Brain microvascular endothelial cell (primary cell): ENCODE measurements around the gene RALGPS1.
A peak's percentile ranks its signal among the peaks of the same experiment; 100 is the strongest.

Experiments
- DNase-seq: peaks from one replicate; pipeline ENCODE4 v3.0.0-alpha.2; 2020
- H3K27ac ChIP-seq: fragments of 250-450 bp; sonication (Bioruptor Pico); 2 replicates; pipeline ENCODE4 v1.5.1; 2020; ENCODE audit warnings: mild to moderate bottlenecking, moderate library complexity
- H3K27me3 ChIP-seq: fragments of 250-450 bp; sonication (Bioruptor Pico); replicated peaks from 2 replicates; pipeline ENCODE4 v1.5.1; 2020; ENCODE audit warnings: mild to moderate bottlenecking
- H3K36me3 ChIP-seq: fragments of 250-450 bp; sonication (Bioruptor Pico); replicated peaks from 2 replicates; pipeline ENCODE4 v1.5.1; 2020; ENCODE audit warnings: mild to moderate bottlenecking
- H3K4me3 ChIP-seq: 2 replicates; pipeline ENCODE4 v1.5.1; 2011; ENCODE audit warnings: low read depth, mild to moderate bottlenecking, control low read depth, low read length, moderate library complexity
- CTCF ChIP-seq: IDR thresholded peaks from 2 replicates; pipeline ENCODE4 v1.5.1; 2011; ENCODE audit warnings: low read depth, mild to moderate bottlenecking, moderate library complexity, low read length, control low read depth, inconsistent platforms; ENCODE audit errors: missing control alignments
- in situ Hi-C: cut with HindIII; loops from 2 replicates; pipeline ENCODE4 v1.10.0; 2017; ENCODE audit warnings: low sequenced_read_pairs, low pct_ligation_motif_present

The RALGPS1 gene

DNA sequence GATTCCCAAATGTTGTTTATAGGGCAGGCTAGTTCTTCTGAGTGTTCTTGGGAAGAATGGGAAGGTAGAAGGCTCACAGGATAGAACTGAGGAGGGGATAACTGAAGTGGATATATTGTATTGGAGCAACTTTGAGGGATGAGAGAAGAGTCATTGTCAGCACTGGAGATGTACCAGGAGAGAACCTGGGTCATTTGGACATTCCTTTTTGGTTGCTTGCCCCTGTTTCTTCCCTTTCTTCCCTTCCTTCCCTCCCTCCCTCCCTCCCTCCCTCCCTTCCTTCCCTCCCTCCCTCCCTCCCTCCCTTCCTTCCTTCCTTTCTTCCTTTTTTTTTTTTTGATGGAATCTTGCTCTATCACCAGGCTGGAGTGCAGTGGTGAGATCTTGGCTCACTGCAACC lies 45.3 kb downstream of the RALGPS1 start:
- in situ Hi-C loops, result loop anchor here (25.0 kb wide), 1 partner anchor 252 kb away; no protein-coding TSS in a partner anchor
- Histone ChIP-seq H3K36me3 (no peaks in the 10 kb centered on the region), H3K27ac (no peak overlapping the region), H3K4me3 (no peak overlapping the region), H3K27me3 (no peaks in the 10 kb centered on the region)
- TF ChIP-seq CTCF, result no peak
- DNase-seq, result no peak

- in situ Hi-C loops, result loop anchor here (25.0 kb wide), 1 partner anchor 250 kb away; no protein-coding TSS in a partner anchor
Measured at GRCh38 chr9:126962336-126962735, 47.8 kb downstream of the RALGPS1 start.

DNA sequence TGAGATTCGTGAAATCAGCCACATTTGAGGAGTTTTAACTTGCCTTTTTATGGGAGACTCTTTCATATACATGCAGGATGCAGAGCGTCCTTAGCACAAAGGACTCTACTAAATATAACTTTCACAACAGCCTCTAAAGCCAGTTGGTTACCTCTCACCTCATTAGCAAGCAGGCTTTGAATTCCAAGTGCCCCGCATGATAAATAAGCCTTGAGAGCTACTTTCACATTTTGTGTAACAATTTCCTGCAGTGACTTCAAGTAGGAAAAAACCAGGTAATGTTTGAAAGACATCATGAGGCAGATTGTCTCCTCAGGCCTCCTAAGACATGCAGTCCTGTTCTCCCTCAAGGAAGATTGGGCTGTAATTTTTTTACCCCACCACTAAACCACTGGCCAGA lies 50.5 kb downstream of the RALGPS1 start:
- no peak for DNase-seq
- H3K4me3 ChIP-seq, result no peak overlapping the region

More at GRCh38 chr9:126962336-126962735, 47.8 kb downstream of the RALGPS1 start:
- Histone ChIP-seq H3K27me3 (no peaks in the 10 kb centered on the region), H3K27ac (no peak overlapping the region), H3K36me3 (no peaks in the 10 kb centered on the region), H3K4me3 (no peak overlapping the region)
- no peak for TF ChIP-seq CTCF
- DNase-seq, result no peak

GRCh38 chr9:126965541-126966428 lies 51.2 kb downstream of the RALGPS1 start:
- in situ Hi-C loops, result loop anchor here (25.0 kb wide), 1 partner anchor 247 kb away; no protein-coding TSS in a partner anchor
- peak; percentile 97 for TF ChIP-seq CTCF
- DNase-seq, result peak; percentile 53
- Histone ChIP-seq H3K36me3 (no peaks in the 10 kb centered on the region), H3K27ac (no peak overlapping the region), H3K27me3 (no peaks in the 10 kb centered on the region), H3K4me3 (no peak overlapping the region)

More for the DNA sequence above, 50.5 kb downstream of the RALGPS1 start:
- no peaks in the 10 kb centered on the region for H3K27me3 ChIP-seq
- in situ Hi-C loops, result loop anchor here (25.0 kb wide), 1 partner anchor 247 kb away; no protein-coding TSS in a partner anchor
- no peaks in the 10 kb centered on the region for H3K36me3 ChIP-seq
- no peak for TF ChIP-seq CTCF
- no peak overlapping the region for H3K27ac ChIP-seq

DNA sequence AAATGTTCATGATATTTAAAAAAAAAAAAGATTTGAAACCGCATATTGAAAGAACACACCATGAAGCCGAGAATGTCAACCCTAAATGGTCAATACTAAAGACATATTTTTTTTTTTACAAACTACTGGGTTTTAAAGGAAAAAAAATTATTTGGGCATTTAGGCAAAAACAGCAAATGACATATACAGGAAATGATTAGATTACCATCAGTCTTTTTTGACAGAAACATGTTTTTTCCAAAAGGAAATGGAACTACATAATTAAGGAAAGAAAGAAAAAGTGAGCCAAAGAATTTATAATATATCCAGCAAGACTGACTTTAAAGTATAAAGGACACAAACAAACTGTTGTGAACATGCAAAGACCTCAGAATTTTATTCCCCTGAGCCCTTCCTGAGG lies 56.7 kb downstream of the RALGPS1 start:
- Histone ChIP-seq H3K4me3 (no peak overlapping the region), H3K27ac (no peak overlapping the region), H3K27me3 (no peaks in the 10 kb centered on the region), H3K36me3 (no peaks in the 10 kb centered on the region)
- no peak for DNase-seq
- TF ChIP-seq CTCF, result no peak
- in situ Hi-C loops, result loop anchor here (25.0 kb wide), 1 partner anchor 241 kb away; no protein-coding TSS in a partner anchor
